ENCODE data around the gene HES2. TPM values are rescaled to one million over a fixed set of nuclear protein-coding genes. Genes with fewer than 3 reads are reported as not detected.
"Not testable (repeated sequence)": the region's sequence is repeated elsewhere in the genome, so short reads cannot be mapped to it uniquely, and the experiment has no call there.

HES2 gene
- total RNA-seq, 1 donor from 2014 or later: 38.6 TPM

DNA sequence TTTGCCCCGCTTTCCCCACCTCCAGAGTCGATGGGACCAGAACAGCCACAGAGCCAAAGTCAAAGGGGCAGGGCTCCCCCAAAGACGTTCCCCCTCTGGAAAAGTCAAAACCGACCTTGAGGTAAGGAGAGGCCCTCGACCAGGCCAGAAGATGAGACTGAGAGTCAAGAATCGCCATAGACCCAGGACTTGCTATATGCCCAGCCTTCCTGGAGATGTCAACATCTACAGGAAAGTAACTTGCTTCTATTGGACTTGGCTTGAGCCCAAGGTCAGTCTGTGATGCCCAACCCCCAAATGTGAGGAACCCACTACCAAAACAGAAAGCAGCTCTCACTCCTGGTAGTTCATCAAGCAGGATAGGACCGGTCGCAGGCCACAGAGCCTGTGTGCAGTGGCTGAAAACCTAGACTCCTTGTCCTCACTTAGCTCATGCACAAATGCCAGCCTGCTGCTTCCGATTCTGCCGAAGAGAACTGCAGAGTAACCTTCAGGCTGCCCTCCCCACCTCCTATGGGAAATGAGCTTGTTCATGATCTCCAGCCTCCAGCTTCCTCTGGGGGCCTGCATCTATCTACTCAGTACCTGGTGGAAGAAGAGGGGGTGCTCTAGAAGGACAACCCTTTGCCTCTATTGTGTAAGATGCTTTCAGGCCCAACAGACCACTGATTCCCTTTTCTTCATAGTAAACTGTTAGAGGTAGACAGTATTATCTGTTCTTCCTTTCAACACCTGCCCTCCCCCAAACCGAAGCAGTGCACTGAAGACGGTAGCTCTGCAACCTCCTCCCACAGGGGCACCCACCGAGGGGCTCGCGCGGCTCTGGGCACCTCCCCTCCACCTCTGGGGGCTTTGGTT, 27.5 kb downstream of the HES2 start:
- DNase-seq (ENCODE audit: low read depth, low spot score): no peak

DNA sequence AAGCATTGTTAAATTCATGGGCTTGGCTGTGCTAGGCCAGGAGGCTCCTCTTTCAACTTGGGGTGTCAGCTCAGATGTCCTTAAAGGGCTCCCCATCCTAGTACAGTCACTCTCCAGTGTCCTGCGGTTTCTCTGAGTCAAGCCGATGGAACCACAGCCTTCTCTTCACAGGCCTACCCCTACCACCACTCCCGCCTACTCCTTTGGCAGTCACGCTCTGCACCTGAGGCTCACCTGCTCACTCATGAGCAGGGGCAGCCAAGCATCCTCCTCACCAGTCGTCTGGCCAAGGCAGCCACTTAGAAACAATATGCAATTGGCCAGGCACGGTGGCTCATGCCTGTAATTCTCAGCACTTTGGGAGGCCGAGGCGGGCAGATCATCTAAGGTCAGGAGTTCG, 29.7 kb downstream of the HES2 start:
- DNase-seq (ENCODE audit: low read depth, low spot score): no peak

DNA sequence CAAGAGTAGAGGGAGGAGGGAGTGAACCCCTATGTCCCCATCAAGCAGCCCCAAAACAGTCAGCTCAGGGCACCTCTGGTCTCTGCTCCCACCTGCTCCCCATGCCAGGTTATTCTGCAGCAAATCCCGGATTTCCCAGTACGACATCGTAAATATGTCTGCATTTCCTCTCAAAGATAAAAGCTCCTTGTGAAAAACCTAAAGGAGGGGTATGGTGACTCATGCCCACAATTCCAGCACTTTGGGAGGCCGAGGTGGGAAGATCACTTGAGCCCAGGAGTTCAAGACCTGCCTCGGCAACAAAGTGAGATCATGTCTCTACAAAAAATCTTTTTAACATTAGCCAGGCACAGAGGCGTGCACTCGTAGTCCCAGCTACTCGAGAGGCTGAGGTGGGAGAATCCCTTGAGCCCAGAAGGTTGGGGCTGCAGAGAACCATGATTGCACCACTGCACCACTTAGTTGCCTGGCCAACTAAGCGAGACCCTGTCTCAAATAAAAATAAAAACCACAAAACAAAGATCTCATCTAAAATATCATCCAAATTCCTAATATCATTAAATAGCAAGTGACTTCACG, 33.3 kb downstream of the HES2 start:
- DNase-seq (ENCODE audit: low read depth, low spot score): no peak

DNA sequence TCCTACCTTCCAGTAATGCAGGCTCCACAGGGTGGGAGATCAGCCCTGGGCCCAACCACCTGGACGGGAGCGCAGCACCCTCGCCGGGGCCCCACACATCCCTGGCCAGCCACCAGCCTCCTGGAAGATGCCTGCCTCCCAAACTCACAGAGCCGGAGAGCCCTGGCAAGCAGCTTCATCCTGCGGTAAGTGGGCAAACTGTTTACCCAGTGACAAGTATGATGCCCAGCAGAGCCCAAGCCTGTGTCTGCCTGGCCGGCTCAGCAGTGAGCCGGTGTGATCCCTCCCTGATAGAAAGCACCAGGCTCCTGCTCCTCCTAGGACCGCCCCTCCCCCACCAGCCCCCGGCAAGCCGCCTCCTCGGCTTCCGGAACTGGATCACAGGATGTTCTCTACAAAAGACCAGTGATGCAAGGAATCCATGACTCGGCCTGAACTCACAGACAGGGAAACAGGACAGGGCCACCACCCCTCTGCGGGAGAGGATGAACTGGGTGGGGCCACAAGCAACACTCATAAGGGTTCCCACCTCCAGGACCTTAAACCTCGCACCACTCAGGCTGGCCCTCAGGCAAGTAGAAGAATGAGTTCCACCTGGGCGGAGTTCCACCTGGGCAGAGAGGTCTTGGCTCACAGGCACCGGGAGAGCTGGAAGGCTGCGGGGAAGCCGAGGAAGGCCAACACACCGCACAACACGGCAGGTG, 34.1 kb downstream of the HES2 start:
- peak; percentile 46 for DNase-seq (ENCODE audit: low read depth, low spot score)

DNA sequence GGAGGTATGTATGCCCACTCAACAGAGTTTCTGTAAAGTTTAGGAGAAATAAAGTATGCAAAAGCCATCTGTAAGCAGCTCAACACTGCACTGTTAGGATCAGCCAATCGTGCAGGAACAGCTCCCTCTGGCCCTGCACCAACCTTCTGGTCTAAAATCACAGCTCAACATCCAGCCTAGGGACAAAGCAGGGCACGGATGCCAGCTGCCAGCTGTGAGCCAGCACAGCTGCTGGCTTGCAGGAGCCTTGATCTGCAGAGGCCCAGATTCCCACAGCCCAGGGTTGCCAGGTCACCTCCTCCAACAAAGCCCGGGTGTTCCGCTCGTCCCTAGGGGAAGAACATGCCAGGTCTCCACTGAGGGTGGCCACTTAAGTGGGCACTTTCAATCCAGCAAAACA, 34.8 kb downstream of the HES2 start:
- DNase-seq (ENCODE audit: low read depth, low spot score): no peak

DNA sequence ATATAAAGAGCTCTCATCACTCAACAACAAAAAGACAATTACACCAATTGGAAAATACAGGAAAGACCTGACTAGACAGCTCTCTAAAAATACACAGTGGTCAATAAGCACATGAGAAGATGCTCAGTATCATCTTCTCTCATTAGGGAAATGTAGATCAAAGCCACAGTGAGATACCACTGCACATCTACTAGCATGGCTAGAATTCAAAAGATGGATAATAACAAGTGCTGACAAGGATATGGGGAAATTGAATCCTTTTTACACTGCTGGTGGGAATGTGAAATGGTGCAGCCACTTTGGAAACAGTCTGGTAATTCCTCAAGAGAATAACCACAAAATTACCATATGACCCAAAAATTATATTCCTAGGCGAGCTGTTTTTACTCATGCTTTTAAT, 35.6 kb downstream of the HES2 start:
- DNase-seq (ENCODE audit: low read depth, low spot score): no peak

DNA sequence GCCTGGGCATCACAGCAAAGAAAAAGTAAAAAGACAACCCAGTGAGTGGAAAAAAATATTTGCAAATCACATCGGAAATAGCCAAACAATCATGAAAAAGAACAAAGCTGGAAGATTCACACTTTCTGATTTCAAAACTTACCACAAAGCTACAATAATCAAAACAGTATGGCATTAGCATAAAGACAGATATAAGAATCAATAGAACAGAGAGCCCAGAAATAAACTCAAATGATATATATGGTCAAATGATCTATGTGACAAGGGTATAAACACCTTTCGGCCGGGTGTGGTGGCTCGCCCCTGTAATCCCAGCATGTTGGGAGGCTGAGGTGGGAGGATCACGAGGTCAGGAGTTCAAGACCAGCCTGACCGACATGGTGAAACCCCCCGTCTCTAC, 39.7 kb downstream of the HES2 start:
- DNase-seq (ENCODE audit: low read depth, low spot score): no peak

DNA sequence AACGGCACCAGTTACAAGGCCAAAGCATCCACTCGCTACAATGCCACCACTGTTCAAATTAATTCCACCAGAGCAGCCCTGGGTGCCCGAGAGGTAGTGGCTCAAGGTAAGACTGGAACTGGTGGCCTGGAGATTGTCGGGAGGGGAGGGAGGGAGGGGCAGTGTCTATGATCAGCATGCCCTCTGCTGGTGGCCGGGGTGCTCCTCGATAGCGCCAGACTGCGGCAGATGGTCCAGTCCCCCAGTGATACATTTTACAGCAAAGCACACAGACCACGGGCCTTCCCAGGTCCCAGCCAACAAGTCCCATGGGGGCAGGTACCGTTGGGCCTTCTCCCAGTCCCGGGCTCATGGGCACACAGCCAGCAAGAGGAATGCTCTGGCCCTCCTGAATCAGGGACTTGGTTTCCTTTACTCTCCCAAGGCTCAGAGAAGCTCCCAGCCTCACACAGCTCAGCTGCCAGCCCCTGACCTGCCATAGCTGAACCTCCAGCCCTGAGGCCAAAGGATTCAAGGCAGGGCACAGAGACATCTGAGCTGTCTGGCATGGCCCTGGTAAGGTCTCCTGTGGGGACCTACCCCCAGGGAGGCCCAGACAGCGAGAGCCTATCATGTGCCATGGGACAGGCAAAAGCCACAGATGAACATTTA, 41.5 kb downstream of the HES2 start:
- DNase-seq (ENCODE audit: low read depth, low spot score): no peak

DNA sequence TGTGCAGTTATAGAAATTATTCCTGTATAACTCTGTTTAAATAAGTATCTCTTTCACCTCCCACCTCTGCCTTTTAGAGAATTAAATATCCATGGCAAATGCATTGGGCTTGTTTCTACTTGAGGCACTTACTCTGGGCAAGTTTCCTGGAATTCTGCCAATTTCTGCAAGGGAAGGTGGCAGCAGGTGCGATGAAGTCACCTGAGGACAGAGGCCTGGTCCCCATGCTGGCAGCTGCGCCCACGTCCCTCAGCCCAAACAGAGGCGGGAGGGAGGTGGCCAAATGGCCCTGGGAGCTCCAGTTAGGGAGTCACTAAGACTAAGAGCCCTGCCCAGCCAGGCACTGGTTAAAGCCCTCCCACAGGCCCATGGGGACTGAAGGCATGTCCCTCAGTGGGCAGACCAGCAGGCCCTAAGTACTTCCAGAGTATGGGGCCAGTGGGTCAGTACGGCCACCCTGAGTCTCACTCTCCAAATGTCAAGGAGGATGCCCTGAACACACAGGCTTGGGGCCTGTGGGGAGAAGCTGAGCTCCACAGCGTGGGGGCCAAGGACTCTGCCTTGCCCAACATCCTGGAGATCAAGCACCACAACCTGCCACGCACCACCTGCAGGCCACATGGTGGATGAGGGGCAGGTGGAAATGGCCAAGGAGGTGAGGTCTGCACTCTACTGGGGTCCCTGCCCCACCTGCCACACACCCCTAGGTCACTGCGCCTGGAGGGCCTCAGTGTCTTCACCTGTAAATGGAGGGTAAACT, 45.6 kb downstream of the HES2 start:
- DNase-seq (ENCODE audit: low read depth, low spot score): no peak

DNA sequence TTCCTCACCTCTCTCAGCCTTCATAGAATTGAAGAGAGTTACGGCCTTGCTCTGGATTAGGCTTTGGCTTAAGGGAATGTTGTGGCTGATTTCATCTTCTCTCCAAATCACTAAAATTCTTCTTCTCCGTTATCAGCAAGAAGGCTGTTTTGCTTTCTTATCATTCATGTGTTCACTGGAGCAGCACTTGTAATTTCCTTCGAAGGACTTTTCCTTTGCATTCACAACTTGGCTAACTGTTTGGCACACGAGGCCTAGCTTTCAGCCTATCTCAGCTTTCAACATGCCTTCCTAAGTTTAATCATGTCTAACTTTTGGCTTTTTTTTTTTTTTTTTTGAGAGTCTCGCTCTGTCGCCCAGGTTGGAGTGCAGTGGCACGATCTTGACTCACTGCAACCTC, 47.5 kb downstream of the HES2 start:
- DNase-seq (ENCODE audit: low read depth, low spot score): not testable (repeated sequence)

DNA sequence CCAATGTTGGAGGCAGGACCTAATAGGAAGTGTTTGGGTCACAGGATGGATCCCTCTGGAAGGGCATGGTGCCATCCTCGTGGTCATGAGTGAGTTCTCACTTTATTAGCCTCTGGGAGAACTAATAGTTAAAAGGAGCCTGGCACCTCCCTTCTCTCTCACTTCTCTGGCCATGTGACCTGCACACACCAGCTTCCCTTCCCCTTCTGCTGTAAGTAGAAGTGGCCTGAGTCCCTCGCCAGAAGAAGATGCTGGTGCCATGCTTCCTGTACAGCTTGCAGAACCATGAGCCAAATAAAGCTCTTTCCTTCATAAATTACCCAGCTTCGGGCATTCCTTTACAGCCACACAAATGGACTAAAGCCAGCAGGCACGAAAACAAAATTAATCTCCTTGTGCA, 49.7 kb downstream of the HES2 start:
- DNase-seq (ENCODE audit: low read depth, low spot score): no peak

DNA sequence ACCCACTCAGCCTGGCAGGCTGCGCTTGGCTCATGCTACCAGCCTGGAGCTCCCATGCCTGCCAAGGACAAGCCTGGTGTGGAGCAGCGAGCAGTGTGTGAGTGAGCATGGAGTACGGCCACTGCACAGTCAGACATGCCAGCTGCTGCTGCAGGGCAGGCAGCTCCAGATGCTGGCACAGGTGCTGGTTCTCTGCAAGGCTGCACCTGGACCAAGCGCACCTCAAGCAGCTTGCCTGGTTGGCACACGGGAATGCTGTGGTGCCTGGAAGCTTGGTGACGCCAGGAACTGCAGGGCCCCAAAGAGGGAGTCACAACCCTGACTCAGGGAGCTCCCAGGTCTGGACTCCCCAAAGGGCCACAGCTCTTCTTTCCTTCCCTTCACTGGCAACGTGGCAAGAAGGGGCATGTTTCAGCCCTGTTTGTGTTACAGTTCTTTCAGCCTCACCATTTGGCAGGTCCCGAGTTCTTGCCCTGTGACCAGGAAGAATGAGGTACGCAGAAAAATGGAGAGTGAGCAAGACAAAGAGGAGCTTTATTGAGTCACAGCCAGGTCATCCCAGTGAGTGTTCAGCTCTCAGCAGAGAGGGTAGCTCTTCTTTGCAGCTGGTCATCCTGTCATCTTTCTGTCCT, 52.2 kb downstream of the HES2 start:
- no peak for DNase-seq (ENCODE audit: low read depth, low spot score)

DNA sequence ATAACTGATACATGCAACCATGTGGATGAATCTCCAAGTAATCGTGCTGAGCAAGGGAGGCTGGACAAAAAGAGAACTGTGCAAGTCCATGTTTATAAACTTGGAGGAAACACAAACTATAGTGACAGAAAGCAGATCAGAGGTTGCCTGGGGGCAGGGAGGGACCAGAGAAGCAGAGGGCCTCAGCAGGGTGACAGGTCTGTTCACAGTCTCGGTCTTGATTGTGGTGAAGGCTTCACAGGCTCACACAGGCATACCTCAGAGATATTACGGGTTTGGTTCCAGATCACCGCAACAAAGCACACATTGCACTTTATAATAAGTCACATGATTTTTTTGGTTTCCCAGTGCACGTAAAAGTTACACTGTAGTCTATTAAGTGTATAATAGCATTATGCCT, 54.7 kb downstream of the HES2 start:
- no peak for DNase-seq (ENCODE audit: low read depth, low spot score)

DNA sequence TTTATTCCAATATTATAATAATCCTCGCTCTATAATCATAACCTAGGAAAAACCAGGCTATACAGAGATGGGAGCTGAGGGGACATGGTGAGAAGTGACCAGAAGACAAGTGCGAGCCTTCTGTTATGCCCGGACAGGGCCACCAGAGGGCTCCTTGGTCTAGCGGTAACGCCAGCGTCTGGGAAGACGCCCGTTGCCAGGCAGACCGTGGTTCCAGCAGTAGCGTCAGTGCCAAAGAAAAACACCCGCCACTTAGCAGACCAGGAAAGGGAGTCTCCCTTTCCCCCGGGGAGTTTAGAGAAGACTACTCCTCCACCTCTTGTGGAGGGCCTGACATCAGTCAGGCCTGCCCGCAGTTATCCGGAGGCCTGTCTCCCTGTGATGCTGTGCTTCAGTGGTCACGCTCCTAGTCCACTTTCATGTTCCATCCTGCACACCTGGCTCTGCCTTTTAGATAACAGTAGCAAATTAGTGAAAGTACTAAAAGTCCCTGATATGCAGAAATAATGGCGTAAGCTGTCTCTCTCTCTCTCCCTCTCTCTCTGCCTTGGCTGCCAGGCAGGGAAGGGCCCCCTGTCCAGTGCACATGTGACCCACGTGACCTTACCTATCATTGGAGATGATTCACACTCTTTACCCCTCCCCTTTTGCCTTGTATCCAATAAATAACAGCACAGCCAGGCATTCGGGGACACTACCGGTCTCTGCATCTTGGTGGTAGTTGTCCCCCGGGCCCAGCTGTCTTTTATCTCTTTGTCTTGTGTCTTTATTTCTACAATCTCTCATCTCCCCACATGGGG, 56.4 kb downstream of the HES2 start:
- DNase-seq (ENCODE audit: low read depth, low spot score): not testable (repeated sequence)

Other genes starting within 250 kb of the HES2 start
- gene CHD5, start 239.6 kb downstream of the HES2 start, total RNA-seq: 0.04 and 0.07 TPM in 2 replicates
- gene RPL22, start 220.3 kb downstream of the HES2 start, total RNA-seq: 136 and 193 TPM in 2 replicates
- 3.4 and 9.7 TPM in 2 replicates for gene RNF207, start 213.8 kb downstream of the HES2 start, total RNA-seq
- 77.2 and 124 TPM in 2 replicates for gene ICMT, start 184.0 kb downstream of the HES2 start, total RNA-seq
- not detected in 2 replicates for gene HES3, start 175.7 kb downstream of the HES2 start, total RNA-seq
- gene GPR153, start 158.8 kb downstream of the HES2 start, total RNA-seq: 1.8 and 2.5 TPM in 2 replicates
- 57.1 and 69.0 TPM in 2 replicates for gene ACOT7, start 26.2 kb downstream of the HES2 start, total RNA-seq
- 0.79 and 0.81 TPM in 2 replicates for gene ESPN, start 4.9 kb upstream of the HES2 start, total RNA-seq
- gene TNFRSF25, start 46.3 kb upstream of the HES2 start, total RNA-seq: 8.4 and 8.8 TPM in 2 replicates
- gene PLEKHG5, start 71.7 kb upstream of the HES2 start, total RNA-seq: 28.0 and 41.3 TPM in 2 replicates
- gene NOL9, start 134.6 kb upstream of the HES2 start, total RNA-seq: 22.2 and 34.1 TPM in 2 replicates
- 0.07 TPM in 1 of 2 replicates, not detected in the other for gene TAS1R1, start 135.4 kb upstream of the HES2 start, total RNA-seq
- 13.3 and 14.0 TPM in 2 replicates for gene ZBTB48, start 160.1 kb upstream of the HES2 start, total RNA-seq
- 24.1 and 25.3 TPM in 2 replicates for gene KLHL21, start 182.9 kb upstream of the HES2 start, total RNA-seq
- gene PHF13, start 193.8 kb upstream of the HES2 start, total RNA-seq: 11.8 and 12.3 TPM in 2 replicates
- gene THAP3, start 204.9 kb upstream of the HES2 start, total RNA-seq: 17.5 and 25.0 TPM in 2 replicates